H54 (cell line): Measurements from ENCODE around the gene CREB3.

Source experiments
- DNase-seq: peaks from one replicate; pipeline ENCODE4 v3.0.0; 2011; ENCODE audit warnings: low spot score, mixed read lengths; ENCODE audit not compliant: insufficient read length
- FAIRE-seq: peaks from 3 replicates; lab custom pipeline; 2011; peaks lifted over from hg19 to GRCh38; lab: Jason Lieb, UNC
- POLR2A ChIP-seq: IDR thresholded peaks from 2 replicates; pipeline ENCODE4 v1.6.1; 2011; ENCODE audit warnings: low read depth, mild to moderate bottlenecking, low read length

The CREB3 gene

GRCh38 chr9:35710818-35711500 is 21.5 kb upstream of the CREB3 start:
- FAIRE-seq: no peak
- no peak for DNase-seq
- no peak for TF ChIP-seq POLR2A

GRCh38 chr9:35711501-35712428 is 20.7 kb upstream of the CREB3 start:
- DNase-seq: no peak
- FAIRE-seq: no peak
- no peak for TF ChIP-seq POLR2A

- no peak for TF ChIP-seq POLR2A
- FAIRE-seq (no peak), DNase-seq (no peak)
Observed at GRCh38 chr9:35712762-35713400, 19.6 kb upstream of the CREB3 start.

- FAIRE-seq: no peak
Observed at GRCh38 chr9:35713578-35713977, 18.9 kb upstream of the CREB3 start.

GRCh38 chr9:35714123-35714522 is 18.3 kb upstream of the CREB3 start:
- DNase-seq (no peak), FAIRE-seq (no peak)

More at GRCh38 chr9:35713578-35713977, 18.9 kb upstream of the CREB3 start:
- no peak for DNase-seq
- no peak for TF ChIP-seq POLR2A

GRCh38 chr9:35714579-35715252 is 17.8 kb upstream of the CREB3 start:
- FAIRE-seq: no peak
- no peak for DNase-seq
- no peak for TF ChIP-seq POLR2A

More at GRCh38 chr9:35714123-35714522, 18.3 kb upstream of the CREB3 start:
- TF ChIP-seq POLR2A: no peak

GRCh38 chr9:35716230-35716629 is 16.2 kb upstream of the CREB3 start:
- FAIRE-seq: no peak
- no peak for DNase-seq
- TF ChIP-seq POLR2A: no peak

GRCh38 chr9:35717132-35717870 is 15.2 kb upstream of the CREB3 start:
- FAIRE-seq (no peak), DNase-seq (no peak)
- TF ChIP-seq POLR2A: no peak

GRCh38 chr9:35718721-35719511 is 13.6 kb upstream of the CREB3 start:
- FAIRE-seq (no peak), DNase-seq (no peak)
- no peak for TF ChIP-seq POLR2A

- FAIRE-seq (no peak), DNase-seq (no peak)
- no peak for TF ChIP-seq POLR2A
Observed at GRCh38 chr9:35719546-35719945, 12.9 kb upstream of the CREB3 start.

GRCh38 chr9:35723426-35723825 is 9.0 kb upstream of the CREB3 start:
- FAIRE-seq (no peak), DNase-seq (no peak)
- no peak for TF ChIP-seq POLR2A

GRCh38 chr9:35723908-35724307 is 8.6 kb upstream of the CREB3 start:
- FAIRE-seq (no peak), DNase-seq (no peak)
- no peak for TF ChIP-seq POLR2A

- FAIRE-seq: no peak
- no peak for DNase-seq
- TF ChIP-seq POLR2A: no peak
Observed at GRCh38 chr9:35725362-35725761, 7.1 kb upstream of the CREB3 start.
